ENCODE data around the gene GRIA4. TPM values are rescaled to one million over a fixed set of nuclear protein-coding genes. Genes with fewer than 3 reads are reported as not detected.

Gene GRIA4
- total and polyA plus RNA-seq, 5 donors from 2014 or later: not detected

DNA sequence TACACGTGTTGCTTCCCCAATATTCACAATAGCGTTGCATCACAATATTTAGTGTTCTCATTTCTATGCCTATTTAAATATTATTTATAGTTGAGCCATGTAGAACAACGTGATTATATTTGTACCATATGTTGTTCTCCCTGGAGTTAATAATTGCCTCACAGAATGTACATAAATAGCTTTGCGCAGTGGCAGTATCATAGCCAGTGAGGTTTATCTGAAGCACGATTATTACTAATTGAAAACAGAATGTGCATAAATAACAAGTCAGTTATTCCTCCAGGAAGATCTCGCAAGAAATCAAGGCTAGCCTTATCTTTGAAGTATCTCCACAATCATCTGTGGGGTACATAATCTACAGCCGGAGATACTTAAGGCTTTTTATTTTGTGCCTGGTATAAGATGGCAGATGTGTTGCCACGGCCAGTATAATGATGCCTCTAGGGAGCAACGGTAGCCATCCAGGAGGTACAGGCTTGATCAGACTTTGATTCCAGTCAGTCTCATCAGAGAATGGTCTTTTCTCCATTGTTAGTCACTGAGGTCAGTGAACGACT lies 214.7 kb downstream of the GRIA4 start:
- Mint-ChIP-seq H3K9me3 (no peaks in the 10 kb centered on the region), H3K4me3 (no peak overlapping the region), H3K27me3 (no peaks in the 10 kb centered on the region), H3K4me1 (no peaks in the 10 kb centered on the region), H3K36me3 (no peaks in the 10 kb centered on the region), H3K27ac (no peak overlapping the region)
- no peak overlapping the region for H3K27ac ChIP-seq (ENCODE audit: insufficient read depth, low read length, poor library complexity, severe bottlenecking)
- H3K4me1 ChIP-seq (ENCODE audit: control insufficient read depth, insufficient read depth, low read length, poor library complexity, severe bottlenecking): no peaks in the 10 kb centered on the region
- ATAC-seq (ENCODE audit: low read depth in 2 of 2) (no peak), DNase-seq (no peak)
- H3K4me3 ChIP-seq (ENCODE audit: low read depth, low read length): no peak overlapping the region
- no peaks in the 10 kb centered on the region for H3K36me3 ChIP-seq (ENCODE audit: control insufficient read depth, insufficient read depth, low read length)
- H3K27me3 ChIP-seq (ENCODE audit: control insufficient read depth, insufficient read depth, low read length): no peaks in the 10 kb centered on the region
- no peaks in the 10 kb centered on the region for H3K9me3 ChIP-seq (ENCODE audit: control insufficient read depth in 2 of 2, low read length in 2 of 2)

DNA sequence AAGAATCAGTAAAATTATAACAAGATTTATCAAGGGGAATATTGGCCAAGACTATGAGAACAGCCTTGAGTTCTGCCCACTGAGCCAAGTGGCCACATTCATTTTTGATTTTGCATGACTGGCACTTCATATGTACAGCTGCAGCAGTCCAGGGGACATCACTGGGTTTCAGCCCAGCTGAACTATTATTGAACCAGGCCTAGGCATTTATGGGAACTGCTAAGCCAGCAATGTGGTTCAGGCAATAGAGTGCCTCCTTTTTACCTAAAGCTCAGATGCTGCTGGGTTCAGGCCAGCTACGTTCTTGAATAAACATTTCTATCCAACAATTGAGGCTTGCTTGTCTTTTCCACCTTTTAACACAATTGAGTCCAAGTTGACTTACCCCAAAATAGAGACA lies 215.3 kb downstream of the GRIA4 start:
- Histone ChIP-seq H3K4me1 (ENCODE audit: control insufficient read depth, insufficient read depth, low read length, poor library complexity, severe bottlenecking) (no peaks in the 10 kb centered on the region), H3K9me3 (ENCODE audit: control insufficient read depth in 2 of 2, low read length in 2 of 2) (no peaks in the 10 kb centered on the region), H3K27ac (ENCODE audit: insufficient read depth, low read length, poor library complexity, severe bottlenecking) (no peak overlapping the region), H3K27me3 (ENCODE audit: control insufficient read depth, insufficient read depth, low read length) (no peaks in the 10 kb centered on the region), H3K4me3 (ENCODE audit: low read depth, low read length) (no peak overlapping the region), H3K36me3 (ENCODE audit: control insufficient read depth, insufficient read depth, low read length) (no peaks in the 10 kb centered on the region)
- no peaks in the 10 kb centered on the region for H3K9me3 Mint-ChIP-seq
- no peaks in the 10 kb centered on the region for H3K36me3 Mint-ChIP-seq
- DNase-seq (no peak), ATAC-seq (ENCODE audit: low read depth in 2 of 2) (no peak)
- H3K27ac Mint-ChIP-seq: no peak overlapping the region
- H3K4me1 Mint-ChIP-seq: no peaks in the 10 kb centered on the region
- H3K27me3 Mint-ChIP-seq: no peaks in the 10 kb centered on the region
- H3K4me3 Mint-ChIP-seq: no peak overlapping the region

DNA sequence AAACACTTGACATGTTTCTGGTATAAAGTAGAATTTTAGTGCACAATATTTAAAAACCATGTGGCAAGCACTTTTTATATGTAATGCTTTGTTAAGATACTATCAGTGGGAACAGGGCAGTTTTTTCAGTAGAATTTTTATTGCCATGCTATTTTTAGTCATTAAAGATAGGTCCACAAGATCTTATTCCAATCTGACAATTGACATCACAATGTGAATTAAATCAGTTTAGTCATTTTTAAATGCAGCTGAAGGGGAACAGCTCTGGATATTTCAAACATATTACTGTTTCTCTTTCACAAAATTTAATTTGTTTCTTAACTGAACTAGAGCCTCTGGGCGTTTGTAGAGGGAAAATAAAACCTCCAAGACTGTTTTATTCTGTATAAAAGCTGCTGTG lies 218.0 kb downstream of the GRIA4 start:
- Histone ChIP-seq H3K27ac (ENCODE audit: insufficient read depth, low read length, poor library complexity, severe bottlenecking) (no peak overlapping the region), H3K27me3 (ENCODE audit: control insufficient read depth, insufficient read depth, low read length) (peaks cover 2% of the 10 kb centered on the region), H3K36me3 (ENCODE audit: control insufficient read depth, insufficient read depth, low read length) (no peaks in the 10 kb centered on the region), H3K9me3 (ENCODE audit: control insufficient read depth in 2 of 2, low read length in 2 of 2) (no peaks in the 10 kb centered on the region), H3K4me1 (ENCODE audit: control insufficient read depth, insufficient read depth, low read length, poor library complexity, severe bottlenecking) (no peaks in the 10 kb centered on the region), H3K4me3 (ENCODE audit: low read depth, low read length) (no peak overlapping the region)
- DNase-seq (no peak), ATAC-seq (ENCODE audit: low read depth in 2 of 2) (no peak)
- no peak overlapping the region for H3K27ac Mint-ChIP-seq
- no peaks in the 10 kb centered on the region for H3K27me3 Mint-ChIP-seq
- no peaks in the 10 kb centered on the region for H3K4me1 Mint-ChIP-seq
- H3K4me3 Mint-ChIP-seq: no peak overlapping the region
- no peaks in the 10 kb centered on the region for H3K9me3 Mint-ChIP-seq
- H3K36me3 Mint-ChIP-seq: no peaks in the 10 kb centered on the region

DNA sequence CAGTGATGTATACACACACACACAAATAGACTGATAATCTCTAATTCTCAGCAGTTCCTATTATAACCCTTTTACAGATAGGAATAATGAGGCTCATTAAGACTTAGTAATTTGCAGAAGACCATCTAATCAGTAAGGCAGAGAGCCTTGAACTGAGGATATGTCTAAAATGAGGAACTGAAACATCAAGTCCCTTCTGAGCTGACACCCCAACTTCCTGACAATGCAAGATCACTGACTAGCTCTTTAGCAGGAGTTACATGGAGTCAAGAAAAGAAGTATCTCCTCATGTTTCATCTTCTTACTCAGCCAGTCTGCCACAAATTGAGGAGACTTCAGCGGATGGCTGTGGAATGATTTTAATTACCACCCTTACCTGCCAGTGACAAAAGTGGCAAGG lies 219.2 kb downstream of the GRIA4 start:
- H3K27ac ChIP-seq (ENCODE audit: insufficient read depth, low read length, poor library complexity, severe bottlenecking): no peak overlapping the region
- H3K4me1 ChIP-seq (ENCODE audit: control insufficient read depth, insufficient read depth, low read length, poor library complexity, severe bottlenecking): no peaks in the 10 kb centered on the region
- no peak for DNase-seq
- no peaks in the 10 kb centered on the region for H3K36me3 Mint-ChIP-seq
- no peaks in the 10 kb centered on the region for H3K9me3 Mint-ChIP-seq
- no peaks in the 10 kb centered on the region for H3K27me3 Mint-ChIP-seq
- no peaks in the 10 kb centered on the region for H3K4me1 Mint-ChIP-seq
- no peak overlapping the region for H3K4me3 Mint-ChIP-seq
- H3K27ac Mint-ChIP-seq: no peak overlapping the region
- H3K4me3 ChIP-seq (ENCODE audit: low read depth, low read length): no peak overlapping the region
- H3K36me3 ChIP-seq (ENCODE audit: control insufficient read depth, insufficient read depth, low read length): no peaks in the 10 kb centered on the region
- no peaks in the 10 kb centered on the region for H3K9me3 ChIP-seq (ENCODE audit: control insufficient read depth in 2 of 2, low read length in 2 of 2)
- peaks cover 2% of the 10 kb centered on the region for H3K27me3 ChIP-seq (ENCODE audit: control insufficient read depth, insufficient read depth, low read length)
- ATAC-seq (ENCODE audit: low read depth in 2 of 2): no peak

DNA sequence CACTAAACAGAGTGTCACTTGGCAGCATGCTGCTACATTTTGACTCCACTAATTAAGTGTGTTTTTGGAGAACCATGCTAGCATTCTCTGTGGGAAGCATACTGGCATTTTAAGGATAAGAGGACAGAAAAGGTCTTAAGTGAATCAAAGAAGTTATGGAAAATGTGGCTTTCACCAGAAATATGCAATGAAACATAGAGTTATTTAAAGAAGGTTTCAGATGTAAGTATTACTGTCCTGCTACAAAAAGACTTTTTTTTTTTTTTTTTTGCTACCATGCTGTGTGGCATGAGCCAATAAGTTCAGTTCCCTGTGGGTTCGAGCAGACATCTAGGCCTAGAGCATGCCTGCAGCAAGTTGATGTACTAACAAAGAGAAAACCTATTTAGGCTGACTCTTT lies 224.6 kb downstream of the GRIA4 start:
- ATAC-seq (ENCODE audit: low read depth in 2 of 2): no peak
- Histone ChIP-seq H3K27me3 (ENCODE audit: control insufficient read depth, insufficient read depth, low read length) (peaks cover 2% of the 10 kb centered on the region), H3K4me3 (ENCODE audit: low read depth, low read length) (no peak overlapping the region), H3K27ac (ENCODE audit: insufficient read depth, low read length, poor library complexity, severe bottlenecking) (no peak overlapping the region), H3K9me3 (ENCODE audit: control insufficient read depth in 2 of 2, low read length in 2 of 2) (no peaks in the 10 kb centered on the region), H3K4me1 (ENCODE audit: control insufficient read depth, insufficient read depth, low read length, poor library complexity, severe bottlenecking) (no peaks in the 10 kb centered on the region), H3K36me3 (ENCODE audit: control insufficient read depth, insufficient read depth, low read length) (no peaks in the 10 kb centered on the region)
- H3K4me1 Mint-ChIP-seq: no peaks in the 10 kb centered on the region
- H3K27ac Mint-ChIP-seq: no peak overlapping the region
- no peaks in the 10 kb centered on the region for H3K36me3 Mint-ChIP-seq
- H3K4me3 Mint-ChIP-seq: no peak overlapping the region
- no peak for DNase-seq
- H3K9me3 Mint-ChIP-seq: peaks cover 0 to 3% (median 0%) of the 10 kb centered on the region in 7 donors
- H3K27me3 Mint-ChIP-seq: no peaks in the 10 kb centered on the region

DNA sequence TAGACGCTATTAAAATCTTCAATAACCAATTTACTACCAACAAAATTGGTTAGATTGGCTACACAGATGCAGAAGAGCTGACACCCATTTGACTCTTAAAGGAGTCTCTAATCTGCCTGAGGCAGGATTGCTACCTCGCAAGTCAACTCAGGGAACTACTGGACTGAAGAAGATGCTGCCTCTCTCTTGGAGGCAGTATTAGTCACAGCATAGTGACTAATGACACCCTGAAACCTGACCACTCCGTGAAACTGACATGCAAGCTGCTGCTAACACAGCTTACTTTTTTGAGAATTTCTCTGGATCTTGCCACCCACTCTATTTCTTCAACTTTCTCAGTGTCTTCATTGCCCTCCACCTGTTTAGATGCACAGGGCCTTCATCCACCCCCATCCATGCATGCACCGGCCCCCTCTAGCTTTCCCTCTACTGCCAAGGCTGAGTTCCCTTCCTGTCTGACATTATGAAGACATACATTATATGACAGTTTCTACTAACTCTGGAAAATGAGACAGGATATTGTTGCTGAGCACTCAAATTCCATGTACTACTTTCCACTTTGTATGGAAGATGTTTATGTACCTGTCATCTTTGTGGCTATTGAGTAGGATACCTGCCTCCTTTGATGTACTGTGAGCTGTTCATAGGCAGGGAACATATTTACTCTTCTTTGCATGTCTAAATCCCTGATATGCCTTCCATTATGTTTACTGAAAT lies 229.0 kb downstream of the GRIA4 start:
- H3K27ac Mint-ChIP-seq: no peak overlapping the region
- no peaks in the 10 kb centered on the region for H3K27me3 Mint-ChIP-seq
- Histone ChIP-seq H3K4me1 (ENCODE audit: control insufficient read depth, insufficient read depth, low read length, poor library complexity, severe bottlenecking) (no peaks in the 10 kb centered on the region), H3K27ac (ENCODE audit: insufficient read depth, low read length, poor library complexity, severe bottlenecking) (no peak overlapping the region), H3K27me3 (ENCODE audit: control insufficient read depth, insufficient read depth, low read length) (no peaks in the 10 kb centered on the region), H3K4me3 (ENCODE audit: low read depth, low read length) (no peak overlapping the region), H3K9me3 (ENCODE audit: control insufficient read depth in 2 of 2, low read length in 2 of 2) (no peaks in the 10 kb centered on the region), H3K36me3 (ENCODE audit: control insufficient read depth, insufficient read depth, low read length) (no peaks in the 10 kb centered on the region)
- H3K4me1 Mint-ChIP-seq: no peaks in the 10 kb centered on the region
- peaks cover 0 to 3% (median 0%) of the 10 kb centered on the region in 7 donors for H3K9me3 Mint-ChIP-seq
- DNase-seq (no peak), ATAC-seq (ENCODE audit: low read depth in 2 of 2) (no peak)
- no peaks in the 10 kb centered on the region for H3K36me3 Mint-ChIP-seq
- H3K4me3 Mint-ChIP-seq: no peak overlapping the region

DNA sequence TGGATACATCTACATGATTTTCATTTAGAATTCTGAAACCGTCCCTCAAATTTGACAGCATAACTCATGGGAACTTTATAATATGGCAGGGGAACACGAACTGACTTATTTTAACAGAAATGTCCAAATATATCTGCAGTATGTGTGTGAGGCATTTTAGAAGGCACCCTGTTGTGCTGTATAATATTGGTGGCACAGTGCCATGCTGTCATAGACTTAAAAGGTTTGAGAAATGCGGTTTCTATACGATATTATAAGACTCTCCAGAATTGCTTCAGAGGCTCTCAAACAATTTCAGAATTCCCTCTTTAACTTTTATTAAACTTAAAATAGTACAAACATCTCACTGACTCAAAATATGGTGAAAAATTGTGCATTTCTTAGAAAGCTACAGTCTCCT lies 230.5 kb downstream of the GRIA4 start:
- H3K9me3 ChIP-seq (ENCODE audit: control insufficient read depth in 2 of 2, low read length in 2 of 2): no peaks in the 10 kb centered on the region
- no peak overlapping the region for H3K27ac Mint-ChIP-seq
- no peak for DNase-seq
- no peaks in the 10 kb centered on the region for H3K27me3 ChIP-seq (ENCODE audit: control insufficient read depth, insufficient read depth, low read length)
- no peaks in the 10 kb centered on the region for H3K27me3 Mint-ChIP-seq
- no peak overlapping the region for H3K4me3 Mint-ChIP-seq
- no peaks in the 10 kb centered on the region for H3K36me3 Mint-ChIP-seq
- no peaks in the 10 kb centered on the region for H3K36me3 ChIP-seq (ENCODE audit: control insufficient read depth, insufficient read depth, low read length)
- H3K9me3 Mint-ChIP-seq: peaks cover 0 to 3% (median 0%) of the 10 kb centered on the region in 7 donors
- no peaks in the 10 kb centered on the region for H3K4me1 ChIP-seq (ENCODE audit: control insufficient read depth, insufficient read depth, low read length, poor library complexity, severe bottlenecking)
- H3K27ac ChIP-seq (ENCODE audit: insufficient read depth, low read length, poor library complexity, severe bottlenecking): no peak overlapping the region
- no peaks in the 10 kb centered on the region for H3K4me1 Mint-ChIP-seq
- H3K4me3 ChIP-seq (ENCODE audit: low read depth, low read length): no peak overlapping the region
- no peak for ATAC-seq (ENCODE audit: low read depth in 2 of 2)

DNA sequence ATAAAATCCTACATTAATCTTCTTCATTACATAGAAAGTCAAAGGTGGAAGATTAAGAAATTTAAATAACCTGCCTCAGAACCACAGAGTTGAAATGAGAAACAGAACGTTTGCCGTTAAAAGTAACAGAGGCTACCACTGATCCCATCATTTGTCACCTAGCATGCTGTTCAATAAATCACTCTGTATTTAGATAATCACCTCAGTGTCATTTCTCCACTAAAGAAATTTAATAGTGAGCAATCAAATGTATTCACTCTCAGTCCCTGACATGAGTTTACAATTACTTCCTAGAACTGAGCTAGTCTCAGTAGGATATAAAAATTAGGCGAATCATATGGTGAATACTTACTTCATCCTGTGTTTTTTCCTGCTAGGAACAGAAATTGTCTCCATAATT lies 242.5 kb downstream of the GRIA4 start:
- H3K27ac ChIP-seq (ENCODE audit: insufficient read depth, low read length, poor library complexity, severe bottlenecking): no peak overlapping the region
- Mint-ChIP-seq H3K4me3 (no peak overlapping the region), H3K9me3 (no peaks in the 10 kb centered on the region), H3K27me3 (no peaks in the 10 kb centered on the region), H3K4me1 (no peaks in the 10 kb centered on the region), H3K27ac (no peak overlapping the region), H3K36me3 (no peaks in the 10 kb centered on the region)
- no peaks in the 10 kb centered on the region for H3K9me3 ChIP-seq (ENCODE audit: control insufficient read depth in 2 of 2, low read length in 2 of 2)
- ATAC-seq (ENCODE audit: low read depth in 2 of 2) (no peak), DNase-seq (no peak)
- no peaks in the 10 kb centered on the region for H3K36me3 ChIP-seq (ENCODE audit: control insufficient read depth, insufficient read depth, low read length)
- H3K27me3 ChIP-seq (ENCODE audit: control insufficient read depth, insufficient read depth, low read length): no peaks in the 10 kb centered on the region
- no peak overlapping the region for H3K4me3 ChIP-seq (ENCODE audit: low read depth, low read length)
- no peaks in the 10 kb centered on the region for H3K4me1 ChIP-seq (ENCODE audit: control insufficient read depth, insufficient read depth, low read length, poor library complexity, severe bottlenecking)
